Ishikawa (cell line): ENCODE data around the gene VPS37B.

Experiments used
- CEBPB ChIP-seq: IDR thresholded peaks from 2 replicates; pipeline ENCODE4 v1.6.1; 2012
- CREB1 ChIP-seq: IDR thresholded peaks from 2 replicates; pipeline ENCODE4 v1.6.1; 2012; ENCODE audit warnings: low read depth
- EGR1 ChIP-seq: IDR thresholded peaks from 2 replicates; pipeline ENCODE4 v1.6.1; 2012
- EP300 ChIP-seq: IDR thresholded peaks from 2 replicates; pipeline ENCODE4 v1.6.1; 2012; ENCODE audit warnings: borderline replicate concordance
- FOXM1 ChIP-seq: IDR thresholded peaks from 2 replicates; pipeline ENCODE4 v1.6.1; 2012; ENCODE audit warnings: low read depth, borderline replicate concordance
- MAX ChIP-seq: IDR thresholded peaks from 2 replicates; pipeline ENCODE4 v1.6.1; 2012
- NFIC ChIP-seq: IDR thresholded peaks from 2 replicates; pipeline ENCODE4 v1.6.1; 2012
- RAD21 ChIP-seq: IDR thresholded peaks from 2 replicates; pipeline ENCODE4 v1.6.1; 2012; ENCODE audit warnings: low read depth
- REST ChIP-seq: IDR thresholded peaks from 2 replicates; pipeline ENCODE4 v1.6.1; 2012; ENCODE audit warnings: low read depth, mild to moderate bottlenecking
- TAF1 ChIP-seq: IDR thresholded peaks from 2 replicates; pipeline ENCODE4 v1.6.1; 2012; ENCODE audit warnings: low read depth, mild to moderate bottlenecking
- TCF12 ChIP-seq: IDR thresholded peaks from 2 replicates; pipeline ENCODE4 v1.6.1; 2012; ENCODE audit warnings: low read depth
- TEAD4 ChIP-seq: IDR thresholded peaks from 2 replicates; pipeline ENCODE4 v1.6.1; 2012
- USF1 ChIP-seq: IDR thresholded peaks from 2 replicates; pipeline ENCODE4 v1.6.1; 2012
- YY1 ChIP-seq: IDR thresholded peaks from 2 replicates; pipeline ENCODE4 v1.6.1; 2012; ENCODE audit warnings: low read depth
- ZBTB7A ChIP-seq: IDR thresholded peaks from 2 replicates; pipeline ENCODE4 v1.6.1; 2012; ENCODE audit warnings: low read depth

VPS37B gene

GRCh38 chr12:122845865-122846621 is 49.9 kb downstream of the VPS37B start:
- no peak for TF ChIP-seq TEAD4
- TF ChIP-seq NFIC, result no peak
- TF ChIP-seq REST, result no peak
- no peak for TF ChIP-seq CREB1
- TF ChIP-seq CEBPB, result no peak
- TF ChIP-seq EP300, result no peak
- TF ChIP-seq TAF1, result no peak
- TF ChIP-seq FOXM1, result no peak
- TF ChIP-seq ZBTB7A, result no peak
- TF ChIP-seq EGR1, result no peak
- TF ChIP-seq TCF12, result no peak
- TF ChIP-seq RAD21, result no peak
- no peak for TF ChIP-seq MAX
- no peak for TF ChIP-seq USF1
- TF ChIP-seq YY1, result no peak

- TF ChIP-seq EP300, result no peak
- TF ChIP-seq RAD21, result no peak
- TF ChIP-seq MAX, result no peak
- no peak for TF ChIP-seq TAF1
- TF ChIP-seq CEBPB, result no peak
- TF ChIP-seq ZBTB7A, result no peak
Observed at GRCh38 chr12:122845041-122845864, 50.7 kb downstream of the VPS37B start.

GRCh38 chr12:122844366-122844971 is 51.5 kb downstream of the VPS37B start:
- TF ChIP-seq ZBTB7A, result no peak

GRCh38 chr12:122843455-122843854 is 52.5 kb downstream of the VPS37B start:
- TF ChIP-seq NFIC (no peak), TCF12 (no peak), REST (no peak), ZBTB7A (no peak), YY1 (no peak), TEAD4 (no peak), FOXM1 (no peak), MAX (no peak)

GRCh38 chr12:122842505-122843405 is 53.2 kb downstream of the VPS37B start:
- TF ChIP-seq TEAD4 (no peak), TCF12 (no peak), CREB1 (no peak), REST (no peak), RAD21 (no peak), ZBTB7A (no peak), FOXM1 (no peak), USF1 (no peak), MAX (no peak), NFIC (no peak), EGR1 (no peak), YY1 (no peak), CEBPB (no peak), TAF1 (no peak), EP300 (no peak)
